GM12801 (cell line): ENCODE data around the gene TRMT112.

Experiments
- CTCF ChIP-seq: IDR thresholded peaks from one replicate; pipeline ENCODE4 v1.5.1; 2011; ENCODE audit warnings: control low read depth; ENCODE audit not compliant: insufficient read length; ENCODE audit errors: extremely low read depth

The TRMT112 gene

GRCh38 chr11:64341851-64342791, 24.8 kb upstream of the TRMT112 start:
- TF ChIP-seq CTCF: no peak

- no peak for TF ChIP-seq CTCF
These were observed 24.1 kb upstream of the TRMT112 start for GRCh38 chr11:64341429-64341828.

GRCh38 chr11:64340671-64341335, 23.4 kb upstream of the TRMT112 start:
- no peak for TF ChIP-seq CTCF

GRCh38 chr11:64339754-64340408, 22.5 kb upstream of the TRMT112 start, which contains the start of gene CCDC88B:
Gene CCDC88B, plus strand, starts transcription at chr11:64340204. Its CDS starts 63 bp downstream, at chr11:64340267.
- TF ChIP-seq CTCF: no peak

- no peak for TF ChIP-seq CTCF
These were observed 21.9 kb upstream of the TRMT112 start for GRCh38 chr11:64339286-64339685.

- no peak for TF ChIP-seq CTCF
These were observed 21.4 kb upstream of the TRMT112 start for GRCh38 chr11:64338716-64339115.
